A549 (cell line): ENCODE results near the gene ATP2C1. TPM values are rescaled to one million over a fixed set of nuclear protein-coding genes. Genes with fewer than 3 reads are reported as not detected.
A peak's percentile ranks its signal among the peaks of the same experiment; 100 is the strongest.

Experiments
- ATAC-seq, 2 experiments: fragments of 200-7000 bp in 1 of 2; fragments of >200 bp in 1 of 2; cut with Nextera tagmentation in 1 of 2; cut with Tn5 transposase in 1 of 2; 3 replicates each; pipeline versions ENCODE4 v1.8.0 to v1.9.1; 2018 to 2020; ENCODE audit warnings: mild to moderate bottlenecking in 1 of 2, moderate library complexity in 1 of 2
- CTCF ChIA-PET: fragments of 300-600 bp; sonication (Branson Sonifier 250); formaldehyde crosslinking; extraction: SDS; loops from one replicate; lab custom pipeline; 2021; ENCODE audit warnings: antibody characterized with exemption, inconsistent platforms; lab: Yijun Ruan, JAX
- POLR2A ChIA-PET: fragments of 350-600 bp; formaldehyde crosslinking; extraction: SDS; loops from one replicate; lab custom pipeline; 2021; ENCODE audit warnings: antibody characterized with exemption, inconsistent platforms; lab: Yijun Ruan, JAX
- DNase-seq, 2 experiments: peaks; one replicate each; pipeline versions ENCODE4 v3.0.0 to v3.0.0-alpha.2; 2011 to 2016; ENCODE audit warnings: low read depth in 1 of 2, low spot score in 1 of 2
- FAIRE-seq: peaks from 2 replicates; lab custom pipeline; 2011; peaks lifted over from hg19 to GRCh38; lab: Jason Lieb, UNC
- H3K27ac ChIP-seq, 2 experiments: fragments of >200 bp; sonication (Bioruptor Twin); formaldehyde crosslinking; 3 replicates each; pipeline ENCODE4 v1.5.1; 2016 to 2017
- H3K4me1 ChIP-seq: fragments of >200 bp; sonication (Bioruptor Twin); formaldehyde crosslinking; 3 replicates; pipeline ENCODE4 v1.6.1; 2016
- H3K4me2 ChIP-seq: fragments of >200 bp; sonication (Bioruptor Twin); formaldehyde crosslinking; 3 replicates; pipeline ENCODE4 v1.6.1; 2016
- H3K4me3 ChIP-seq: fragments of >200 bp; sonication (Bioruptor Twin); formaldehyde crosslinking; 3 replicates; pipeline ENCODE4 v1.5.1; 2016
- H3K9me3 ChIP-seq: fragments of >200 bp; sonication (Bioruptor Twin); formaldehyde crosslinking; 3 replicates; pipeline ENCODE4 v1.6.1; 2016
- BCL3 ChIP-seq: fragments of >200 bp; sonication (Bioruptor Twin); formaldehyde crosslinking; IDR thresholded peaks from 3 replicates; pipeline ENCODE4 v1.6.1; 2016
- BHLHE40 ChIP-seq: IDR thresholded peaks from 2 replicates; pipeline ENCODE4 v1.6.1; 2012; ENCODE audit warnings: low read depth, low read length, inconsistent platforms
- CHD2 ChIP-seq: fragments of 150-350 bp; IDR thresholded peaks from 2 replicates; pipeline ENCODE4 v1.6.1; 2014; ENCODE audit warnings: low read length; ENCODE audit not compliant: partially characterized antibody
- CHD4 ChIP-seq: fragments of 200-600 bp; sonication (generic); IDR thresholded peaks from 2 replicates; pipeline ENCODE4 v1.6.1; 2016; ENCODE audit warnings: antibody characterized with exemption, mild to moderate bottlenecking, borderline replicate concordance
- E2F6 ChIP-seq: IDR thresholded peaks from 2 replicates; pipeline ENCODE4 v1.6.1; 2012; ENCODE audit warnings: low read depth, borderline replicate concordance
- ELK1 ChIP-seq: fragments of 150-350 bp; IDR thresholded peaks from 2 replicates; pipeline ENCODE4 v1.6.1; 2014; ENCODE audit warnings: low read depth, mild to moderate bottlenecking, low read length
- FOSB ChIP-seq: fragments of 250-450 bp; sonication (Bioruptor Pico); IDR thresholded peaks from 2 replicates; pipeline ENCODE4 v1.5.0; 2020; ENCODE audit warnings: mild to moderate bottlenecking, moderate library complexity
- FOSL2 ChIP-seq, 2 experiments: fragments of 450-650 bp in 1 of 2; fragments of >200 bp in 1 of 2; sonication (Bioruptor Twin) in 1 of 2; formaldehyde crosslinking; IDR thresholded peaks; 2 replicates each; pipeline versions ENCODE4 v1.5.0 to v1.6.1; 2016 to 2020; ENCODE audit warnings: mild to moderate bottlenecking in 1 of 2, moderate library complexity in 1 of 2
- GATA3 ChIP-seq: IDR thresholded peaks from 2 replicates; pipeline ENCODE4 v1.6.1; 2012; ENCODE audit warnings: borderline replicate concordance
- HES2 ChIP-seq: fragments of >200 bp; sonication (Bioruptor Twin); formaldehyde crosslinking; IDR thresholded peaks from 2 replicates; pipeline ENCODE4 v1.6.1; 2016
- HEYL ChIP-seq: fragments of 250-450 bp; sonication (Bioruptor Pico); IDR thresholded peaks from 2 replicates; pipeline ENCODE4 v1.8.0; 2021; ENCODE audit warnings: mild to moderate bottlenecking, moderate library complexity
- HMGXB4 ChIP-seq: fragments of 250-450 bp; sonication (Bioruptor Pico); IDR thresholded peaks from 2 replicates; pipeline ENCODE4 v1.5.0; 2021; ENCODE audit warnings: mild to moderate bottlenecking, moderate library complexity, borderline replicate concordance
- KDM5A ChIP-seq: fragments of 200-600 bp; sonication (generic); IDR thresholded peaks from 2 replicates; pipeline ENCODE4 v1.6.1; 2016; ENCODE audit warnings: antibody characterized with exemption, mild to moderate bottlenecking
- MAZ ChIP-seq: fragments of 150-350 bp; IDR thresholded peaks from 2 replicates; pipeline ENCODE4 v1.6.1; 2014; ENCODE audit warnings: antibody characterized with exemption, low read depth, low read length, borderline replicate concordance
- NFE2L2 ChIP-seq: fragments of 150-350 bp; conservative IDR thresholded peaks from 2 replicates; pipeline ENCODE4 v1.6.1; 2014; ENCODE audit warnings: low read length
- PBX3 ChIP-seq: IDR thresholded peaks from 2 replicates; pipeline ENCODE4 v1.6.1; 2012
- RCOR1 ChIP-seq: fragments of 150-350 bp; IDR thresholded peaks from 2 replicates; pipeline ENCODE4 v1.6.1; 2014; ENCODE audit warnings: antibody characterized with exemption, low read length, low read depth
- TFCP2L1 ChIP-seq: fragments of 250-450 bp; sonication (Bioruptor Pico); IDR thresholded peaks from 2 replicates; pipeline ENCODE4 v1.5.0; 2021; ENCODE audit warnings: mild to moderate bottlenecking
- ZC3H11A ChIP-seq: fragments of 450-650 bp; IDR thresholded peaks from 2 replicates; pipeline ENCODE4 v1.6.1; 2014; ENCODE audit warnings: antibody characterized with exemption, mild to moderate bottlenecking
- ZFP36 ChIP-seq: fragments of 450-650 bp; IDR thresholded peaks from 2 replicates; pipeline ENCODE4 v1.6.1; 2014; ENCODE audit warnings: borderline replicate concordance; ENCODE audit not compliant: partially characterized antibody
- ZNF302 ChIP-seq: fragments of 250-450 bp; sonication (Bioruptor Pico); IDR thresholded peaks from 2 replicates; pipeline ENCODE4 v1.9.0; 2021; ENCODE audit warnings: inconsistent platforms, mild to moderate bottlenecking, moderate library complexity
- WGBS: methylation state at CpG from one replicate; pipeline ENCODE4 v1.1.6; 2017; ENCODE audit errors: missing lambda C conversion rate; 5-methylcytosine and 5-hydroxymethylcytosine counted together
- polyA plus RNA-seq, 4 experiments: library from polyadenylated mRNA; depleted of rRNA in 3 of 4; stranded (reverse); fragments of >200 nt; fragmentation: RNase III in 1 of 4; extraction: RNeasy Plus Mini Kit Qiagen cat#74134 plus additional on column Dnase treatment in 1 of 4; gene quantifications; 2 replicates in 3 of 4; 3 replicates in 1 of 4; pipeline ENCODE4 v1.2.3, GENCODE V29; 2011 to 2017

The ATP2C1 gene
- polyA plus RNA-seq, 2 of the 4 experiments (the other 2 are of a cell fraction) = 48.1 to 74.3 TPM

- Histone ChIP-seq H3K4me1 (peaks cover 21% of the 10 kb centered on the region), H3K4me3 (peak overlapping the region; percentile 99), H3K27ac (peak overlapping the region; percentile 98 to 99), H3K4me2 (peak overlapping the region; percentile 88), H3K9me3 (no peaks in the 10 kb centered on the region)
- ATAC-seq (no peak), DNase-seq (no peak), FAIRE-seq (no peak)
- TF ChIP-seq TFCP2L1 (no peak), MAZ (no peak), ELK1 (no peak), FOSB (no peak), ZNF302 (CRISPR knock-in tag) (no peak)
- WGBS = 30% methylated on average over 4 of the region's 4 CpGs
- ChIA-PET POLR2A (interaction anchor here (1.3 kb wide), 1 partner anchor 169 kb away, joined by 4 read pairs; no protein-coding TSS in a partner anchor), CTCF (interaction anchor here (1.4 to 1.6 kb wide), 2 partner anchors 17 to 135 kb away, joined by 4 to 5 read pairs; no protein-coding TSS in a partner anchor)
These were observed 1.0 kb downstream of the ATP2C1 start for GRCh38 chr3:130894986-130895280.

- no peaks in the 10 kb centered on the region for H3K9me3 ChIP-seq
- no peak overlapping the region for H3K27ac ChIP-seq
- TF ChIP-seq BCL3 (no peak), HEYL (CRISPR knock-in tag) (no peak), PBX3 (no peak), E2F6 (no peak), HES2 (no peak), ZC3H11A (no peak), TFCP2L1 (no peak)
- CTCF ChIA-PET = interaction anchor here (1.4 to 2.5 kb wide), 2 partner anchors 135 to 136 kb away, joined by 4 to 8 read pairs; no protein-coding TSS in a partner anchor
- FAIRE-seq = no peak
- H3K4me3 ChIP-seq = no peak overlapping the region; the same call in 2 of the 3 replicates
- H3K4me2 ChIP-seq = peak overlapping the region; percentile 88
- DNase-seq = no peak
- POLR2A ChIA-PET = no interaction called here
- H3K4me1 ChIP-seq = peaks cover 31% of the 10 kb centered on the region
- WGBS = 73% methylated on average over 5 of the region's 5 CpGs
- ATAC-seq = no peak
These were observed 2.0 kb downstream of the ATP2C1 start for GRCh38 chr3:130895690-130896488.

- 82% methylated on average over 2 of the region's 2 CpGs for WGBS
- Histone ChIP-seq H3K4me3 (no peak overlapping the region), H3K4me2 (no peak overlapping the region), H3K9me3 (no peaks in the 10 kb centered on the region), H3K27ac (no peak overlapping the region), H3K4me1 (peaks cover 45% of the 10 kb centered on the region)
- FAIRE-seq (no peak), ATAC-seq (no peak), DNase-seq (no peak)
- ChIA-PET CTCF (interaction anchor here (2.5 kb wide), 1 partner anchor 137 kb away, joined by 8 read pairs; no protein-coding TSS in a partner anchor), POLR2A (no interaction called here)
- no peak for TF ChIP-seq ZNF302 (CRISPR knock-in tag)
- no peak for TF ChIP-seq E2F6
- TF ChIP-seq ZFP36 = no peak
- TF ChIP-seq NFE2L2 = no peak
- no peak for TF ChIP-seq KDM5A
- no peak for TF ChIP-seq TFCP2L1
- no peak for TF ChIP-seq CHD4
- no peak for TF ChIP-seq HMGXB4 (CRISPR knock-in tag)
- no peak for TF ChIP-seq HES2
- no peak for TF ChIP-seq BCL3
- no peak for TF ChIP-seq FOSL2 (IDR thresholded peaks at IDR 0.05)
- no peak for TF ChIP-seq FOSL2 (CRISPR knock-in tag; IDR thresholded peaks at IDR 0.05)
- TF ChIP-seq RCOR1 = no peak
- no peak for TF ChIP-seq CHD2
- TF ChIP-seq BHLHE40 = no peak
- TF ChIP-seq MAZ = no peak
- TF ChIP-seq GATA3 = no peak
These were observed 3.4 kb downstream of the ATP2C1 start for GRCh38 chr3:130897316-130897715.
